ENCODE measurements around the gene TUBGCP3. TPM values are rescaled to one million over a fixed set of nuclear protein-coding genes. Genes with fewer than 3 reads are reported as not detected.

TUBGCP3 gene
- total RNA-seq, 1 donor from 2014 or later, result 16.3 TPM

- H3K36me3 Mint-ChIP-seq (ENCODE audit: low read depth), result no peaks in the 10 kb centered on the region
- H3K4me1 Mint-ChIP-seq (ENCODE audit: low read depth), result no peaks in the 10 kb centered on the region
- H3K27me3 Mint-ChIP-seq (ENCODE audit: low read depth), result peaks cover 47% of the 10 kb centered on the region
- DNase-seq (ENCODE audit: low spot score), result peak; percentile 77
- no peak overlapping the region for H3K4me3 Mint-ChIP-seq (ENCODE audit: unreplicated experiment)
- no peaks in the 10 kb centered on the region for H3K9me3 Mint-ChIP-seq (ENCODE audit: low read depth)
- TF ChIP-seq CTCF (IDR thresholded peaks at IDR 0.05), result no peak
- H3K27ac Mint-ChIP-seq (ENCODE audit: unreplicated experiment), result no peak overlapping the region
These were observed 36.9 kb upstream of the TUBGCP3 start for GRCh38 chr13:112624602-112625430.

- no peak for TF ChIP-seq CTCF (IDR thresholded peaks at IDR 0.05)
- no peaks in the 10 kb centered on the region for H3K4me1 Mint-ChIP-seq (ENCODE audit: low read depth)
- peaks cover 45% of the 10 kb centered on the region for H3K27me3 Mint-ChIP-seq (ENCODE audit: low read depth)
- no peaks in the 10 kb centered on the region for H3K9me3 Mint-ChIP-seq (ENCODE audit: low read depth)
- DNase-seq (ENCODE audit: low spot score), result no peak
- no peak overlapping the region for H3K27ac Mint-ChIP-seq (ENCODE audit: unreplicated experiment)
- no peaks in the 10 kb centered on the region for H3K36me3 Mint-ChIP-seq (ENCODE audit: low read depth)
- H3K4me3 Mint-ChIP-seq (ENCODE audit: unreplicated experiment), result no peak overlapping the region
These were observed 36.1 kb upstream of the TUBGCP3 start for GRCh38 chr13:112624040-112624439.

GRCh38 chr13:112623051-112623711 is 35.2 kb upstream of the TUBGCP3 start:
- Mint-ChIP-seq H3K36me3 (ENCODE audit: low read depth) (no peaks in the 10 kb centered on the region), H3K27me3 (ENCODE audit: low read depth) (peaks cover 43% of the 10 kb centered on the region), H3K9me3 (ENCODE audit: low read depth) (no peaks in the 10 kb centered on the region), H3K4me1 (ENCODE audit: low read depth) (no peaks in the 10 kb centered on the region), H3K4me3 (ENCODE audit: unreplicated experiment) (no peak overlapping the region), H3K27ac (ENCODE audit: unreplicated experiment) (no peak overlapping the region)
- no peak for TF ChIP-seq CTCF (IDR thresholded peaks at IDR 0.05)
- no peak for DNase-seq (ENCODE audit: low spot score)

- Mint-ChIP-seq H3K36me3 (ENCODE audit: low read depth) (no peaks in the 10 kb centered on the region), H3K27ac (ENCODE audit: unreplicated experiment) (no peak overlapping the region), H3K9me3 (ENCODE audit: low read depth) (no peaks in the 10 kb centered on the region), H3K27me3 (ENCODE audit: low read depth) (peaks cover 42% of the 10 kb centered on the region), H3K4me3 (ENCODE audit: unreplicated experiment) (no peak overlapping the region), H3K4me1 (ENCODE audit: low read depth) (no peaks in the 10 kb centered on the region)
- no peak for TF ChIP-seq CTCF (IDR thresholded peaks at IDR 0.05)
- DNase-seq (ENCODE audit: low spot score), result no peak
These were observed 34.4 kb upstream of the TUBGCP3 start for GRCh38 chr13:112622375-112622774.

GRCh38 chr13:112619730-112620631 is 32.0 kb upstream of the TUBGCP3 start:
- Mint-ChIP-seq H3K4me3 (ENCODE audit: unreplicated experiment) (peak overlapping the region; percentile 61), H3K4me1 (ENCODE audit: low read depth) (no peaks in the 10 kb centered on the region), H3K27me3 (ENCODE audit: low read depth) (peaks cover 48% of the 10 kb centered on the region), H3K27ac (ENCODE audit: unreplicated experiment) (no peak overlapping the region), H3K36me3 (ENCODE audit: low read depth) (no peaks in the 10 kb centered on the region), H3K9me3 (ENCODE audit: low read depth) (no peaks in the 10 kb centered on the region)
- DNase-seq (ENCODE audit: low spot score), result no peak
- TF ChIP-seq CTCF (IDR thresholded peaks at IDR 0.05), result no peak

All from chondrocyte (in vitro differentiated cells).